GM18907 (cell line): ENCODE results near the gene RSRP1.
A peak's percentile ranks its signal among the peaks of the same experiment; 100 is the strongest.
"Not testable (repeated sequence)": the region's sequence is repeated elsewhere in the genome, so short reads cannot be mapped to it uniquely, and the experiment has no call there.

Experiments
- ATAC-seq: cut with Tn5 transposase; IDR thresholded peaks from one replicate; pipeline ENCODE4 v1.9.1; 2021; ENCODE audit warnings: mild to moderate bottlenecking, moderate library complexity; ENCODE audit not compliant: unreplicated experiment

Gene RSRP1

DNA sequence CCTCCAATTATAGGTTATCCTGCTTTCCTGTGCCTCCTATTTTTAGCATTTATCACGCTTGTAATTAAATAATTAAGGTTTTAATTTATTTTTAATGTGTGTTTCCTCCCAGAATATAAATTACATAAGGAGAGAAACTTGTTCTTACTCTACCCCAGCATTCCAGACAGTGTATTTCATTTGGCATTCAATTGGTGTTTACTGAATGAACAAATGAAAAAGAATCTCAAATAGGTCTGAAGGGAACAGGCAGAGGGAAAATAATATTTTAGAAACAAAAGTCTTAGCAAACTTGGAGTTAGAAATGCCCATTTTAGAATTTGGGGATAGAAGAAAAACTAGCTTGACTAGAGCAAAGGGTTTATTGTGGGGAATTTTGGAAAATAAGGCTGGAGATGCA lies 9.9 kb upstream of the RSRP1 start:
- ATAC-seq = no peak

DNA sequence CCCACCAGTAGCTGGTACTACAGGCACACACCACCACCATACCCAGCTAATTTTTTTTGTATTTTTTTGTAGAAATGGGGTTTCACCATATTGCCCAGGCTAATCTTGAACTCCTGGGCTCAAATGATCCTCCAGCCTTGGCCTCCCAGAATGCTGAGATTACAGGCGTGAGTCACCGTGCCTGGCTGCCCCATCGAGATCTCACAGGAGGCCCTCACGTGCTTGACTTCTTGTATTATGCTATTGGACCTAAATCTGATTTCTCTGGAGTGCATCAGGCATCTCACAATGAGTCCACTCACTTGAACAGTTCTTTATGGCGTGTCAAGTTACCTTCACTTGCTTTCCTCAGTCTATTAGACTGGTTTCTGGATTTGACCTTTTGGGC lies 9.3 kb upstream of the RSRP1 start:
- ATAC-seq = no peak

DNA sequence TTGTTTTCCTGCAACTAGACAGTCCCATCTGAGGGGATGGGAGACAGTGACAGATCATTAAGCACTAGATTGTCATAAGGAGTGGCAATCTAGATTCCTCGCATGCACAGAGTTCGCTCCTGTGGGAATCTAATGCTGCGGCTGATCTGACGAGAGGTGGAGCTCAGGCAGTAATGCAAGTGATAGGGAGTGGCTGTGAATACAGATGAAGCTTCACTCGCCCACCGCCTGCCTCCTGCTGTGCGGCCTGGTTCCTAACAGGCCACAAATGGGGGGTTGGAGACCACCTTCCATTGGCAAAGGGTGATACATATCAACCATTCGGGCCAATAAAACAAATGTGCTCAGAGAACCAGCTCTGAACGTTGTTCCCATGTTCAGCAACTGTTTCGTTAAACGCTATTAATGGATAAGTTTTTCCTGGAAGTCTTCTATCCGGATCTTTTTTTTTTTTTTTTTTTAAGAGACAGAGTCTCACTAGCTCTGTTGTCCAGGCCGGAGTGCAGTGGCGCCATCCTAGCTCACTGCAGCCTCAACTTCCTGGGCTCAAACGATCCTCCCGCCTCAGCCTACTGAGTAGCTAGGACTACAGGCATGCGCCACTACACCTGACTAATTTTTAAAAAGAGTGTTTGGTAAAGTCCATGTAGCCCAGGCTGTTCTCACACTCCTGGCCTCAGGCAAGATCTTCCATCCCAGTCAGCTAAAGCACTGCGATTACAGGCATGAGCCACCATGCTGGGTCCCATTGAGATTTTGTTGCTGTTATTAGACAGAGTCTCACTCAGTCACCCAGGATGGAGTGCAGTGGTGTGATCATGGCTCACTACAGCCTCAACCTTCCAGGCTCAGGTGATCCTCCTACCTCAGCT lies 8.7 kb upstream of the RSRP1 start:
- ATAC-seq = no peak

DNA sequence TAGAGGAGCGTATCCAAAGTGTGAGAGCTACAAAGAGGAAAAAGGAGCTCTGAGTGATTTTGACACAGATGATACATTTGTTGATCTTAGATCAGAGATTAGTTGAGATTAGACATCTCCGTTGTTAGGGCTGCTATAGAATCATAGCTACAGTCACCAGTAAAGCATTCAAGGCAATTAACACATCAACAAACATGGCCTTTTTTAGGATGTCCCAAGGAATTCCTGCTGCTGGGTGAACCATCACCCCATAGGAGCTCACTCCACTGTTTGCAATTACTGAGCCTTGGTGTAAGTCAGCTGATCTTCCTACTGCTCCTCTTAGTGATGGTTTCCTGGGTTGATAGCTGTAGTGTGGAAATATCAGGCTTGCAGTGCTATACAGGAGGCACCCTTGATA lies 6.7 kb upstream of the RSRP1 start:
- ATAC-seq = no peak

DNA sequence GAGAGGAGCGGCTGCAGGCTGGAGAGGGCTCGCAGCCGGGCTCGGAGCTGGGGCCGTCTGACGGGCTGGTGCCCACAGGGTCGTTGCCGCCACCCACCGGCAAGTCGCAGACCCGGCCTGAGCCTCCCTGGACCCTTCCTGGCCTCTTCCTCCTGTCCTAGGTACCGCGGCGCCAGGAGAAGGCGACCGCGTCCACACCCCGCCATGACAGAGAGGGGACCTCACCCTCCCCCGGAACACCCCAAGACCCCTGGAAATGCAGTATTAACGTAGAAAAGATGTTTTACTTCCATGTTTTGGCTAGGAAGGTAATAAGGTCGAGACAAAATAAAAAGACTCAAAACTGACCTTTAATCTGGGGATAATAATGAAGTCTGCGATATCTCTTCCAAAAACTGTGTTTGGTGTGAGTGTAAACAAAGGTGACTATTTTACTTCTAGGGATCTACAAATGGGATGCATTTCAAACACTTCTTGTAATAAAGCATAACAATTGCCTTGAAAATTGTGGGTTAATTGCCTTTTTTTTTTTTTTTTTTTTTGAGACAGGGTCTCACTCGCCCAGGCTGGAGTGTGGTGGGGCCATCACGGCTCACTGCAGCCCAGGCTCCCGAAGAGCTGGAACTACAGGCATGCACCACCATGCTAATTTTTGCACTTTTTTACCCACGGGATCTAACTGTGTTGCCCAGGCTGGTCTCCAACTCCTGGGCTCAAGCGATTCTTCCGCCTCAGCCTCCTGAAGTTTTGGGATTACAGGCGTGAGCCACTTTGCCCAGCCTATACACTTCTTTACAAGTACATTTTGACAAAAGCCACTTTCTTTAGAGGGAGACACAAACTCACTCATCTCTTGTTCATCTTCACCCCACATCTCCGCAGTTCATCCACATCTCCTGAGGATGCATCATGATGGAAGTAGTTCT lies 838 bp upstream of the RSRP1 start:
- ATAC-seq = no peak

DNA sequence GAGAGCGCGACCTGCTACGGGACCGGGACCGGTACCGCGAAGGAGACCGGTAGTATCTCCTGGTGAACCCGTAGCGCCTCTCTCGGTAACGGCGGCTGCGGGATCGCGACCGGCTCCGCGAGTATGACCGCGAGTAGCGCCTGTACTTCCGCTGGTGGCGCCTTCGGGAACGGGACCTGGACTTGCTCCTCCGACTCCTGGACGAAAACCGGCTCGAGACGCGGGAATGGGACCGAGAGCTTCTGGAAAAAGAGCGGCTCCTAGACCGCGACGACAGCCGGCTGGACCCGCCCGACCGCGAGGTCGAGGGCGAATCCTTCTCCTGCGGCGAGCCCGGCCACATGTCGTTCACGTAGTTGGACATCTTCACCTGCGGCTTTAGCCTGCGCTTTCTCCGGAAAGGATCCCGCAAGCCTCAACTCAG lies 642 bp downstream of the RSRP1 start:
- ATAC-seq = peak; percentile 20

DNA sequence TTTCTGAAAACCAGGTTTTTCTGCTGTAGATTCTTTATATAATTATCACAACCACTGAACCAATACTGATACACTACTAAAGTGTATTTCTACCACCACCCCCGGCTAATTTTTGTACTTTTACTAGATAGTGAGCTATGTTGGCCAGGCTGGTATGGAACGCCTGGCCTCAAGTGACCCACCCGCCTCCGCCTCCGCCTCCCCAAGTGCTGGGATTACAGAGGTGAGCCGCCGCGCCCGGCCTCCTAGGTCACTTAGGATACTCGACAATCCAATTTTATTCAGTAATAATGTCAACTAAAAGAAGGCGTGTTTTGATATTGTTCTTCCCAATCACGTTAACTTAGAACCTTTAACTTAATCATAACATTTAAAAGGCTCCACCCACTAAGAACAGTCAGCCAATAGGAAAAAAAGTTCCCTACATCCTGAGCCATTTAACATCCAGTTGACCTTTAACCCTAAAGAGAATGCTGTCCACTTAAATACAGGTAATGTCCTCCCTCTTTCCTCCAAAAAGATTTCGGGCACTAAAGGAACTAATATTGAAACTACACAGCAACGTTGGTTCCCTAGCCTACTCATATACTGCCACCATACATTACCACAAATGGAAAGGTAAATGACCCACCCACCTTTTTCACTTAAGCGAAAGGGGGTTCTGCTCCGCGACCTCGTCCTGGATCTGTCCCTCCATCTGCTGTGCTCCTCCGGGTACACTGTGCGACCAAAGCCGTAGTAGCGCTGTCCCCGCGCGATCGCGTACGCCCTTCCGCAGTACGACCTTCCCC lies 1.2 kb downstream of the RSRP1 start:
- ATAC-seq = no peak

DNA sequence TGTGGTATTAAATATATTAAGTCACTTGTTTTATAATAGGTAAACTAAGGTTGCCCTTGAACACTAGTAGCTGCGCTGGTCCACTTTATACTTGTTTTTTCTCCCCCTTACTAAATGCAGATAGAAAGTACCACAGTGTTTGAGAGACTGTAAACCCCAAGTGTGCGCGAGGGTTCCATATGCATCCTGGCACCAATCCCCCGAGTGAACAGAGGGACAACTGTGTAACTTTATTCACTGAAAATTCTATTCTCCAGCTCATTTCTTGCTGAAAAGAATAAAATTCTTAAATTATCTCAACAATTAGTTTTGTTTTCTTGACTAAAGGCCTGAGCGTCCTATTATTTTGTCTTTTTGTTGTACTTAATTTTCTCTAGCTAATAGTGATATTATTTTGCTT lies 1.9 kb downstream of the RSRP1 start:
- ATAC-seq = no peak

DNA sequence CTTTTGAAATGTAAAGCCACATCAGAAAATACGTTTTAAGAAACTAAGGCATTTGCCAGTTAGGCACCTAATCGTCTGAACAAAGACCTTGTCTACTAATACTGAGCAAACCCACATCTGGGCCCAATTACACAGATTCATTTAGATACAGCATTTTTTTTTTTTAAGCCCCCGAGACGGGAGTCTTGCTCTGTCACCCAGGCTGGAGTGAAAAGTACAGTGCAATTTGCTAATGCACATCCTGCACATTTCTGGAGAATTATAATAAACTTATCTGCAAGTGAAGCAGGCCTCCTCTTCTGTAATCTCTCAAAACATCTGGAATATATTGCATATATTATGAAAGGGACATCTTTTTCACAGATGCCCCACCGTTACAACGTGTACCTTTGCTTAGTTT lies 3.3 kb downstream of the RSRP1 start:
- no peak for ATAC-seq

DNA sequence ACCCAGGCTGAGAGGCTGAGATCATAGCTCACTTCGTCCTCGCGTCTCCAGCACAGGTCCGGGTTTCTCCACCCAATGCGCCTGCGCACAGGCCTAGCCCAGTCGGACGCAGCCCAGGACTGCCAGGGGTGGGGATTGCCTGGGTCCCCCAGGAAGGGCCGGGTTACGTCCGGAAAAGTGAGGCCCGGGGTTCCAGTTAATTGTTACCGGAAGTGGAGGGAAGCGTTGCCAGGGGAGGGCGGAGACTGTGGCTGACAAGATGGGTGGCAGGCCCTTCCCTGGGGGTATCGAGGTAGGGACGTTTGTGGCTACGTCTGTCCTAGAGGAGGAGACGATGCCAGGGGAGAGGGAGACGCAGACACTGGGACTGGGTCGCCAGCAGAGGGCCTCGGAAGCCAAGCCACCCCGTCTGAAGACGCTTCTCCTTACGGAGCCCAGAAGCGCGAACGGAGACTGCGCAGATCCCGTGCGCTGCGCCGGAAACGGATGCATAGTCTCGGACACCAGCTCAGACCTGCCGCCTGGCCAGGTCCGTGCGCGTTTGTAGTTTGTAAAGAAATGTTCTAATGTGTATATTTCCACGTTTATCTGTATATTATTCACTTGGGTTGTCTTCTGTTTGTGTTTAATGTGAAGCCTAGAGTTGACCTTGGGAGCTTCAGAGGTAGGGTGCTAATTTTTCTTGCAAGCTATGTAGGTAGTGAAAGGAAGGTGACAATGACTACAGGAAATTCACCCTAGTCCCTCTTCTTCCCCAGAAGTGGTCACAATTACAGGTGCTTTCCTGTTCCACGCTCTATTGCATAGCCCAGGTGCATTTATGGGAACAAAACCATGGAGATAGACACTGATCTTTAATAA lies 7.3 kb downstream of the RSRP1 start:
- ATAC-seq = peak; percentile 75

DNA sequence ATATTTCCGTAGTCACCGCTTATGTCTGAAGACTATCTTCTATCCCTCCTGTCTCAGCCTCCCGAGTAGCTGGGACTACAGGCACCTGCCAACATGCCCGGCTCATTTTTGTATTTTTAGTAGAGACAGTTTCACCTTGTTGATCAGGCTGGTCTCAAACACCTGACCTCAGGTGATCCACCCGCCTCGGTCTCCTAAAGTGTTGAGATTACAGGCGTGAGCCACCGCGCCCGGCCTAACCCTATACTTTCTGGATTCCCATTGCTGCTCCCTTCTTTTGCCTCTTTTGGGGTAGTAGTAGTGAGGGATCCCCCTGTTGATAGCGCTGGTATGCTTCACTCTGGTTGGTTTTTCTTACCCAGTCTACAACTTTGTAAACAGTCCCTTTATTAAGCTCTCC lies 9.2 kb downstream of the RSRP1 start:
- no peak for ATAC-seq

DNA sequence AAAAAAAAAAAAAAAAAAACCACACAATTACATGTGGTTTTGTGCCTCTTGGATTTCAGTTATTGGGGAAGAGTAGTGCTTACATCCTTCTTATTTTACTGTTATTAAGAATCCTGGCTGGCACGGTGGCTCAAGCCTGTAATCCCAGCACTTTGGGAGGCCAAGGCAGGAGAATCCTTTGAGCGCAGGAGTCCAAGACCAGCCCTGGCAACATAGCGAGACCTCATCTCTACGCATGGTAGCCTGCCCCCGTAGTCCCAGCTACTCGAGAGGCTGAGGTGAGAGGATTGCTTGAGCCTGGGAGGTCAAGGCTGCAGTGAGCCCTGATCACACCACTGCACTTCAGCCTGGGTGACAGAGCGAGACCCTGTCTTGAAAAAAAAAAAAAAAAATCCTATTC lies 11.0 kb downstream of the RSRP1 start:
- ATAC-seq = not testable (repeated sequence)

DNA sequence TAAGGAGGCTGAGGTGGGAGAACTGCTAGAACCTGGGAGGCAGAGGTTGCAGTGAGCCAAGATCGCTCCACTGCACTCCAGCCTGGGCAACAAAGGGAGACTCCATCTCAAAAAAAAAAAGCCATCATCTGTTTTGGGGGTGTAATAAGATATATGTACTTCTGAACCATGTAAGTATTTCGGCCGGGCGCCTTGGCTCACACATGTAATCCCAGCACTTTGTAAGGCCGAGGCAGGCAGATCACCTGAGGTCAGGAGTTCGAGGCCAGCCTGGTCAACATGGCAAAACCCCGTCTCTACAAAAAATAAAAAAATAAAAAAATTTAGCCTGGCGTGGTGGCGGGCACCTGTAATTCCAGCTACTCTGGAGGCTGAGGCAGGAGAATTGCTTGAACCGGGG lies 11.8 kb downstream of the RSRP1 start:
- ATAC-seq = not testable (repeated sequence)

DNA sequence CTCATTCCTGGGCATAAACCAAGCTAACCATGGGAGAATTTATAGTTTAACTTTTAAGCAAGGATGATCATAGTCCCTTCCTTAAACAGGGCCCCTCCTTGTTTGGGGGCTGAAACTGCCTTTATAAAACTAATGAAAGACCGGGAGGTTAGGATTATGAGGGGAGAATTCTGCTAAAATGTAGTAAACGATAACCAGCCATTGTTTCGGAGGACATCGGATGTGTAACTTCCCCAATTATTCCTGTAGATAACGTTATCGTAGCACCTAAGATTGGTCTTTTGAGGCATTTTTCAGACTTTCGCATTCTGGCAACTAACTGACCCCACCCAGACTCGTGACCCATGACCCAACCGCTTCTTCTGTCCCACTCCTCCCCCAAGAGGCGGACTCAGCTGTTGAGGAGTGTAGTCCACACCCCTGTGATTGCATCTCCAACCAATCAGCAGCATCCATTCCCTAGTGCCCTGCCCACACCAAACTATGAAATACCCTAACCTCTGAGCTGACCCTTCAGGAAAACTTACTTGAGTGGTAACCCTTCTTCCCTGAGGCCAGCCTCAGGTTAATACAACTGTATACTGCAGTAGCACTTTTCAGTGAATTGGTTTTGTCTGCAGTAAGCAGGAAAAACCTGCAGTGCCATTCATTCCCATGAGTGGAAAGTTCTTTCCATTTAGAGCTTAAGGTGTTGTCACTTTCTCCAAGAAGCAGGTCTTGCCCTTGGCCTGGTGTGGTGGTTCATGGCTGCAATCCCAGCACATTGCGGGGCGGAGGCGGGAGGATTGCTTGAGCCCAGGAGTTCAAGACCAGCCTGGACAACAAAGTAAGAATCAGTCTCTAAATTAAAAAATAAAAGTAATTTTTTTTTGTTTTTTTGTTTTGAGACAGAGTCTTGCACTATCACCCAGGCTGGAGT lies 14.1 kb downstream of the RSRP1 start:
- ATAC-seq = peak; percentile 72

DNA sequence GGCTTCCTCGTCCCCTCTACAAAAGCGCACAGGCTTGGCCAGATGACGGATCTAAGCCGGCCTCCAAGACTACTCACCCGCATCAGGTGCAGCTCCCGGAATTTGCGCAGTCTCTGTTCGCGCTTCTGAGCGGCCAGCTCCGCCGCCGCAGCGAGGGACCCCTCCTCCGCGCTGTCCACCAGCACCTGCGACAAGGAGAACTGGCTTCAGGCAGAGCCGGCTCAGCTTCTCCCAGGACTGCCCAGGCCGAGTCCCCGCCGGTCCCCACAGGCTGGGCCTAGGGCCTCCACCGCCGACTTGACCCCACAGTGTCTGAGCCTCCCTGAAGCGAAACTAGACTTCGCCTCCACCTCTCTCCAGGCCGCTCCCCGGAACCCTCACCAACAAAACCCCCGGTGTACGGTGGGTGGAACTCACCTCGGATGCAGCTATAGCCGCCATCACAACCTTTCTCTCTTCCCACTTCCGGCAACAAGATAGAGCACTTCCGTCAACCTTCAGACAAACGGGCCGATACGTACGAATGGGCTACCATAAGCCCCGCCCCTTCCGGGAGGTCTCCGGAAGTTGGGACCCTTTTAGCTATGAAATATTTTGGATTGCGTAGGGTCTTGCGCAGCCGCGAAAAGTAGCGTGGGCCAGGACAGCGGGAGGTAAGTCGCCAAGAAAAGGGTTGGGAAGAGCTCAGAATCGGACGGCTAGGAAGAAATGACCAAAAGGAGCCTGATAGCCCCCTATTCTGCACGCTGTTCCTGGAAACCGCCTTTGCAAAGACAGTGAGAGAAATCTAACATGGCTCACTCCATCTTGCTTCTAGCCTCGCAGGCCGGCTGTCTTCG lies 15.0 kb downstream of the RSRP1 start, which contains the start of gene SYF2:
TSS of gene SYF2 (minus strand) at position 476 of the 839 bp plus-strand sequence. CDS start at position 441, 35 bp downstream.
- peak; percentile 72 for ATAC-seq

DNA sequence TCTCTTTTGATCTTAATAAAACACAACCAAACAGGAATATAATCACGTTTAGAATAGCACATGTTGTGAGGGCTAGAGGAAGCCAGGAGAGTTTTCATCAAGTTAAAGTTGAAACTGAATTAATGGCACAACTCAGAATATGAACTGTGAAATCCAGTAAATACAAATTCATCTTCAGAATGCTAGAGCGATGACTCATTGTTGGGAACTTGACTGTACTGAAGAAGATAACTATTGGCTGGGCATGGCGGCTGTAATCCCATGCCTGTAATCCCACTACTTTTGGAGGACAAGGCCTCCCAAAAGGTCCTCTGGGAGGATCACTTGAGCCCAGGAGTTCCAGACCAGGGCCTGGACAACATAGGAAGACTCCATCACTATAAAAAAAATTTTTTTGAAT lies 23.8 kb downstream of the RSRP1 start:
- ATAC-seq = no peak

DNA sequence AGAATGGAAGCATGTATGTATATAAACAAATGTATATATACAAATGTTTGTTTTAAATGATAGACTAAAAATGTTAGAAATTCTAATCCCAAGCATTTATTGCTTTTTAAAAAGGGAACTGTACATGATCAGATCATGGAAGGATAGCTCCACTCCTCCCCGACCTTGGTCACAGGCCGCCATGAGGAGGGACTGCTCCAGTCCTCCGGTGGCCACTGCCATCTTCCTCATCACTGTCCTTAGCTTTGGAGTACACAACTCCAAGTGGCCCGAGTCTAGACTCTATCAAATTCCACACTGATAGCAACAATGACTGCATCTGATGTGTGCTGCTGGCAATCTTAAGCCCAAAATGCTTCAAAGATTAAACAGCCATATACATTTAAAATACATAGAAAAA lies 24.6 kb downstream of the RSRP1 start:
- ATAC-seq = no peak

DNA sequence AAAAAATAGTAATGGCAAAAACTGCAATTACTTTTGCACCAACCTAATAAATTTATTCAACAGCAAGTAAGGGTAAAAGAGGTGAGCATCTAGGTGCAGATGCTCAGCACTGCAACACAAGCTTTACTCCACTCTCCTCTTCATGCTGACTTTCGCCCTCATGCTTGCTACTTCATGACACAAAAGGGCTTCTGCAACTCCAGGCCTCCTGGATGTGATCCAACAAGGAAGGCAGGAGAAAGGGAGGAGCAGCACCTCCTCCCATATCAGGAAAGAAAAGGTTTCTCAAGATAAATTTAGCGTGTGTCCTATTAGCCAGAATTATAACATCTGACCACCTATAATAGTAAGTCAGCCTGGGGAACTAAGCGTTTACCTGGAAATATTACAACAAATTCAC lies 26.6 kb downstream of the RSRP1 start:
- ATAC-seq = no peak
